GM19238 (cell line): ENCODE results near the gene NUDT10.
"Not testable (repeated sequence)": the region's sequence is repeated elsewhere in the genome, so short reads cannot be mapped to it uniquely, and the experiment has no call there.

Experiments
- DNase-seq: peaks from one replicate; pipeline ENCODE4 v3.0.0; 2011; ENCODE audit warnings: low spot score; ENCODE audit not compliant: insufficient read length

Gene NUDT10

DNA sequence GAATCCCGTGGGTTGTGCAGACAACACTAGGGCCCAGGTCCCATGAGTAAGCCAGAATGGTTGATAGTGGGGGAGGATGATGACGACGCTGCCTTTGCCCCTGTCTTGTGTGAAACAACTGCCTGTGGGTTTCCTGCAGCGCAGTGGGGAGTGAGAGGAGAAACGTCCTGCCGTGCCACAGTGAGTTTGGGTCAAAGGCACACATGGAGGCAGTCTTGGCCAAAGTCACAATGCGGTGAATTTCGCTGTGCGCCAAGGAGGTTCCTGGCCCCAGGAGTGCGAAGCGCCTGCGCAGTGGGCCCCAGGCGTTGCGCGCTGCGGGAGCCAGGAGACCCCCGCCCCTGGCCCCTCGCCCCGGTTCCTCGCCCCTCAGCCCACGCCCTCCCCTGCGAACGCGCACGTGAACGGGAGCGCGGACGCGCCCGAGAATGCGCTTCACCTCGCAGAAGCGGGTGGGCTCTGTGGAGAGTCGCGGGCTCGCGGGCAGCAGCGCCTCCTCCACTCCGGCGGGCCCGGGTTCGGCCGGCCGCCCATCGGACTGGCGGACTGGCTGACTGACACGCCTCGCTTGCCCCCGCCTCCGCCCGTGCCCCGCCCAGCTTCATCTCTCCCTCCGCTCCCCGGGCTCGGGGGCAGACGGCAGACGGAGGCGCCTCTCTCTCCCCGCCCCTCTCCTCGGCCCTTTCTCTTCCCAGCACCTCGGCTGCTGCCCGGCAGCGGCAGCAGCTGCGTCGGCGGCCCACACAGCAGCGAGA is at the start of gene NUDT10:
Gene NUDT10, plus strand, starts transcription at position 635 of the 755 bp plus-strand sequence. CDS start 144 bp downstream, outside the sequence.
- no peak for DNase-seq

DNA sequence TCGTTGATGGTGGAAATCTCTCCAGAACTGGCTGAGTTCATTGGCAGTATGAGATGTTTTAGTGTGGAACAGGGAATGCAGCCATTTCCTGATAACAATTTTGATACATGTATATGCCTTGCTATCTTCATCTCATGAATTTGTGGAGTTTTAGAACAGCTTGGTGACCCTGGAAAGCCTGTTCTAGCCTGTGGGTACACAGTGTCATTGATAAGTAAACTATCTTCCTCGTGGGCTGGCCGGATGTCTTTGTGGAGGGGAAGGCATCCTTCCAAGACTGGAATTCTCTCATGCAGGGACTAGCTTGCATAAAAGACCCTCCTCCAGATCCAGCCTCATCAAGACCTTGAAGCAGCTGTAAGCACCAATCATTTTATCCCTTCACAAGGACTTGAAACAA is 40.2 kb upstream of the NUDT10 start:
- DNase-seq: no peak

DNA sequence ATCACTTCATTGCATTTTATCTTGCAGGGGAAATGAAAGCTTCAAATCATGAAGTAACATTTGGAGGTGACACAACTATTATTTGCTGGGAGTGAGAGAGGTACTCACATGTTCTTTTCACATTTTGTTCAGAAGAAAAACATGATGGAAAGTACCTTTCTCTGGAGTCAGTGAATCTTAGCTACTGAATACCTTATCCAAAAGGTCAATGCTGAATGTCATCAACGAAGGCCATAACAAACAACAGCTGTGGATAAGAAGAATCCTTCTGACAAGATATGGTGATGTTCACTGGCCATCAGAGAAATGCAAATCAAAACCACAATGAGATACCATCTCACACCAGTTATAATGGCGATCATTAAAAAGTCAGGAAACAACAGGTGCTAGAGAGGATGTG is 36.5 kb upstream of the NUDT10 start:
- DNase-seq: no peak

DNA sequence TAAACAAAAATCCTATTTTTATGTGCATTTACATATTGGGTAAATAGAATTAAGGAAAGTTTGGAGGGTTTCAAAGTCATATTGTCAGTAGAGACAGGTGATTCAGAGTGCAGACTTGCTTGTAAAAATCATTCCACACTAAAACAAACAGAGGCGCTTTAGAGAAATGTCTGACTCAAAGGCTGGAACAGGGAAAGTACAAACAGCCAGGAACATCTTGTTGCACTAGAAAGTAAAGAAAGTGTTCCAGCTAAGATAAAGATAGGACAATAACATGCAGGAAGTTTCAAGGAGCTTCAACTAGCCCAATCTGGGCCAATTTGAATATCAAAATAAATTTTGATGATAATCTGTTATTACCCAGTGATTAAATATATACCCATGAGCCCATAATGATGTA is 16.4 kb upstream of the NUDT10 start:
- DNase-seq: no peak

DNA sequence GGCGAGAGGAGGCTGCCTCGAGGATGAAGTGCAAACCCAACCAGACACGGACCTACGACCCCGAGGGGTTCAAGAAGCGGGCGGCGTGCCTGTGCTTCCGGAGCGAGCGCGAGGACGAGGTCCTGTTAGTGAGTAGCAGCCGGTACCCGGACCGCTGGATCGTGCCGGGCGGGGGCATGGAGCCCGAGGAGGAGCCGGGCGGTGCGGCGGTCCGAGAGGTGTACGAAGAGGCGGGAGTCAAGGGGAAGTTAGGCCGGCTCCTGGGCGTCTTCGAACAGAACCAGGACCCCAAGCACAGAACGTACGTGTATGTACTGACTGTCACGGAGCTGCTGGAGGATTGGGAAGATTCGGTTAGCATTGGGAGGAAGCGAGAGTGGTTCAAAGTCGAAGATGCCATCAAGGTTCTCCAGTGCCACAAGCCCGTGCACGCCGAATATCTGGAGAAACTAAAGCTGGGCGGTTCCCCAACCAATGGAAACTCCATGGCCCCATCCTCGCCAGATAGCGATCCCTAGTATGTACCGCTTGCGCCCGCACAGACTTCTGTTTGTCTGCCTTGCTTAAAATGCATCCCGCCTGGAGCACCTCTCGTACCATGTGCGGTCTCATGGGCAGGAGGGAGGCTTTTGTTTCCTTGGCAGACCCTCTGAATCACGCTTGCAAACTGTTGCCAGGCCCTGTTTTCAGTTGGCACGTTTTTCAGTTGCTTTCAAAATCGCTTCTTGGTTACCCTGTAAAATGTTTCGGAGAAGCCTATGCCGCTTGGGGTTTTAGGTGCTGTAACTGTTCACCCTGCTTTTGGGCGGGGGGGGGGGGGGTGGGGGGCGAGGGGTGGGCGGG is 542 bp downstream of the NUDT10 start:
- DNase-seq: not testable (repeated sequence)

DNA sequence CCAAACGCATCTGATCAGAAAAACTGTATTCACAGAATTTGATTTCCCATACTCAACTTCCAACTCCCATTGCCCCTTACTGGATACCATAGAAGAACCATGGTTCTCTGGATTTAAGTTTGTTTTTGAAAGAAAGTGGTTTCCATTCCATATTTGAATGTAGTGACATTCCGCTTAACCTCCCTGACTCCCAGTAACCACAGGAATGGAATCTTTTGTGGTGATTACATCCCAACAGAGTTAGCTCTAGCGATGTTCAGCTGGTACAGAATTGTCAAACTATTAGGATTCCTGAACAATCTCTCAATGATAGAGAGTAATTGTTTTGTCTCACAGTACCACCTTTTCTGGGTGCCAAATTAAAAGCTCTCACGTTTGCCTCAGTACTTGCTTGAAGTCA is 1.7 kb downstream of the NUDT10 start:
- DNase-seq: no peak

DNA sequence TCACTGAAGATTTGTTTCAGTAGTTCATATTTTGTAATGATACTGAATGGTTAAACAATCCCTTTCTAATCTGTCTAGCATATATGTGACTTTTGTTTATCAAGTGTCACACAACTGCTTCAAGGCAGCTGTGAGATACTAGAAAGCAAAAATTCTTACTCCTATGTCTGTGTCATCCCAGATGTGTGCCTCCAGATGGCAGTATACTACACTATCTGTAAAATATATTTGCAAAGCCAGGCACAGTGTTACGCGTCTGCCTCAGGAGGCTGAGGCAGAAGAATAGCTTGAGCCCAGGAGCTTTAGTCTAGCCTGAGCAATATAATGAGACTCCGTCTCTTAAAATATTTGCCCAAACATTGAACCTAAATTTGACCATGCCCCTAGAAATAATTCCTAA is 4.0 kb downstream of the NUDT10 start:
- no peak for DNase-seq

DNA sequence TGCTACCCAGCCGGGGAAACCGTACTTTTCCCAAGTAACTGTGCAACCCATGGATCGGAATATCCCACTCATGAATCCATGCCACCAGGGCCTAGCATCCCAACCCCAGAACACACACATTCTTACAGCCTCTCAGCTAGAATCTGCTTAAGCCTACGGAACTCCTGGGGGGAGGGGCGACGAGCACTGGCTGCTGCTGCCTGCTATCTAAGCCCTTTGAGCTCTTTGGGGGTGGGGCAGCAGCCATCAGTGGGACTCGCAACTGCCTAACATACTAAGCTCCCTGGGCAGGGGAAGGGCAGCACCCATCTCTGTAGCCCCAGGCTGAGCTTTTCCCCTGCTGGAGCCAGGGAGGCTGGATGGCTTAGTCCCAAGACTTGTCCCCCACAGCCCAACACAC is 28.6 kb downstream of the NUDT10 start:
- no peak for DNase-seq

DNA sequence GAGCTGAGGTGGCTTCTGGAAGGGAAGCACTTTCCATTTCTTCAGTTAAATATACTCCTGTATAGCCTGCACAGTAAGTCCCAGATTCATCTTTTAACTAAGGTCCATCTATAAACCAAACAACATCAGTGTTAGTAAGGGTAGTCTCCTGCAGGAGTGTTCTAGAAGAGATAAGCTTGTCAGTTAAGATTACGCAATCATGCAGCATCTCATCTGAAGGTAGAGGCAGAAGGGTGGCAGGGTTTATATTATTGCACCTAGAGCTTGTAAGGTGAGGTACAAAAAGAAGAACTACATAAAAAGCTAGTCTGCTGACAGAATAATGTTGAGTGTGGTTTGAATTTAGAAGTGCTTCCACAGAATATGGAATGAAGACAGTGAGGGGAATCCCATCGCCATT is 44.0 kb downstream of the NUDT10 start:
- no peak for DNase-seq
